Endothelial cell of umbilical vein (primary cell): Measurements from ENCODE around the gene SKI. TPM values are rescaled to one million over a fixed set of nuclear protein-coding genes. Genes with fewer than 3 reads are reported as not detected.

ENCODE experiments used
- BruUV-seq: library from RNA; stranded (reverse); fragments of 400-500 nt; replicated peaks from 2 replicates; lab custom pipeline; 2021; lab: Mats Ljungman, UMichigan
- CTCF ChIA-PET: fragments of 300-600, 350-600 bp; sonication (Branson Sonifier 250); formaldehyde crosslinking; loops from one replicate; lab custom pipeline; 2021; ENCODE audit warnings: antibody characterized with exemption, inconsistent platforms; lab: Charles Lee
- POLR2A ChIA-PET: fragments of 300-600, 350-600 bp; sonication (Branson Sonifier 250); formaldehyde crosslinking; loops from one replicate; lab custom pipeline; 2021; ENCODE audit warnings: antibody characterized with exemption, inconsistent platforms; lab: Charles Lee
- DNase-seq: peaks from one replicate; pipeline ENCODE4 v3.0.0-alpha.2; 2011; ENCODE audit warnings: low read depth, low spot score
- FAIRE-seq: peaks from 2 replicates; lab custom pipeline; 2011; peaks lifted over from hg19 to GRCh38; lab: Jason Lieb, UNC
- H2AFZ ChIP-seq: 2 replicates; pipeline ENCODE4 v1.6.0; 2012; ENCODE audit warnings: low read depth, low read length, control low read depth, inconsistent platforms
- H3K27ac ChIP-seq: 2 replicates; pipeline ENCODE4 v1.5.1; 2011; ENCODE audit warnings: low read depth, mild to moderate bottlenecking, control low read depth, low read length, moderate library complexity; ENCODE audit not compliant: insufficient read depth
- H3K27me3 ChIP-seq, 2 experiments: 2 replicates each; pipeline versions ENCODE4 v1.6.0 to v1.6.1; 2011; ENCODE audit warnings: low read length in 2 of 2, mixed read lengths in 1 of 2; ENCODE audit not compliant: control insufficient read depth in 2 of 2, insufficient read depth in 2 of 2
- H3K36me3 ChIP-seq, 2 experiments: 2 replicates in 1 of 2; 3 replicates in 1 of 2; pipeline ENCODE4 v1.5.1; 2011; ENCODE audit warnings: low read length in 2 of 2, mild to moderate bottlenecking in 1 of 2, moderate library complexity in 1 of 2; ENCODE audit not compliant: control insufficient read depth in 2 of 2, insufficient read depth in 2 of 2; ENCODE audit errors: extremely low read depth in 1 of 2
- H3K4me1 ChIP-seq: 3 replicates; pipeline ENCODE4 v1.5.1; 2011; ENCODE audit warnings: mild to moderate bottlenecking, low read length; ENCODE audit not compliant: control insufficient read depth, insufficient read depth; ENCODE audit errors: extremely low read depth
- H3K4me2 ChIP-seq: 2 replicates; pipeline ENCODE4 v1.6.1; 2011; ENCODE audit warnings: low read length, control low read depth, mixed read lengths; ENCODE audit not compliant: insufficient read depth
- H3K4me3 ChIP-seq, 3 experiments: fragments of 200-600 bp in 1 of 3; sonication (generic), shearing (Covaris generic) in 1 of 3; replicated peaks in 1 of 3; 2 replicates each; pipeline ENCODE4 v1.5.1; 2011 to 2016; ENCODE audit warnings: control low read depth in 3 of 3, low read length in 3 of 3, mild to moderate bottlenecking in 2 of 3, inconsistent platforms in 1 of 3, low read depth in 1 of 3, moderate library complexity in 1 of 3; ENCODE audit not compliant: insufficient read depth in 1 of 3
- H3K79me2 ChIP-seq: 2 replicates; pipeline ENCODE4 v1.6.0; 2012; ENCODE audit warnings: low read length, inconsistent platforms; ENCODE audit not compliant: control insufficient read depth, insufficient read depth
- H3K9ac ChIP-seq: replicated peaks from 2 replicates; pipeline ENCODE3; 2011; ENCODE audit warnings: low read length, control low read depth; ENCODE audit not compliant: insufficient read depth; ENCODE audit errors: extremely low read depth
- H3K9me1 ChIP-seq: replicated peaks from 3 replicates; pipeline ENCODE4 v1.6.0; 2011; ENCODE audit warnings: mild to moderate bottlenecking, low read length; ENCODE audit not compliant: control insufficient read depth, insufficient read depth; ENCODE audit errors: extremely low read depth
- H3K9me3 ChIP-seq: replicated peaks from 2 replicates; pipeline ENCODE4 v1.5.1; 2012; ENCODE audit warnings: low read length, inconsistent platforms; ENCODE audit not compliant: control insufficient read depth, insufficient read depth
- H4K20me1 ChIP-seq: replicated peaks from 2 replicates; pipeline ENCODE3; 2011; ENCODE audit warnings: mild to moderate bottlenecking, low read length; ENCODE audit not compliant: control insufficient read depth, insufficient read depth; ENCODE audit errors: extremely low read depth
- CTCF ChIP-seq, 2 donors: IDR thresholded peaks; 1 replicate in 1 of 2; 2 replicates in 1 of 2; pipeline ENCODE4 v1.5.1; 2011; ENCODE audit warnings: low read length in 2 of 2, mild to moderate bottlenecking in 2 of 2, moderate library complexity in 2 of 2, control low read depth in 1 of 2, inconsistent platforms in 1 of 2, low read depth in 1 of 2; ENCODE audit not compliant: insufficient read depth in 1 of 2; ENCODE audit errors: extremely low read depth in 1 of 2
- EZH2 ChIP-seq: IDR thresholded peaks from 2 replicates; pipeline ENCODE4 v1.6.1; 2012; ENCODE audit warnings: borderline replicate concordance, low read depth, mild to moderate bottlenecking, moderate library complexity, low read length, inconsistent platforms; ENCODE audit not compliant: severe bottlenecking
- FOS ChIP-seq: IDR thresholded peaks from 2 replicates; pipeline ENCODE4 v1.6.1; 2011; ENCODE audit warnings: mild to moderate bottlenecking, low read length, moderate library complexity, borderline replicate concordance; ENCODE audit not compliant: insufficient read depth
- GATA2 ChIP-seq: IDR thresholded peaks from 2 replicates; pipeline ENCODE4 v1.7.0; 2011; ENCODE audit warnings: low read depth, mild to moderate bottlenecking, moderate library complexity, mixed read lengths, low read length; ENCODE audit not compliant: insufficient read length, insufficient read depth
- JUN ChIP-seq: IDR thresholded peaks from 2 replicates; pipeline ENCODE4 v1.6.1; 2011; ENCODE audit warnings: borderline replicate concordance, low read depth; ENCODE audit not compliant: insufficient read length, insufficient read depth
- MAX ChIP-seq: IDR thresholded peaks from 2 replicates; pipeline ENCODE4 v1.6.1; 2011; ENCODE audit not compliant: insufficient read depth, insufficient read length
- MYC ChIP-seq: IDR thresholded peaks from one replicate; pipeline ENCODE4 v1.6.1; 2011; ENCODE audit warnings: mild to moderate bottlenecking, low read depth, low read length
- POLR2A ChIP-seq: IDR thresholded peaks from 2 replicates; pipeline ENCODE4 v1.6.1; 2012; ENCODE audit warnings: low read depth, mild to moderate bottlenecking, control low read depth, low read length
- POLR2AphosphoS5 ChIP-seq: IDR thresholded peaks from 2 replicates; pipeline ENCODE4 v1.6.1; 2012; ENCODE audit warnings: low read depth, mild to moderate bottlenecking, control low read depth, low read length, moderate library complexity; ENCODE audit not compliant: insufficient read depth
- dilution Hi-C: fragments of 300-500 bp; cut with MboI; formaldehyde crosslinking; loops from one replicate; pipeline ENCODE4 v1.15.0; 2019; ENCODE audit warnings: low sequenced_read_pairs; ENCODE audit not compliant: extremely low pct_ligation_motif_present
- intact Hi-C: fragments of 100-400 bp; cut with micrococcal nuclease; formaldehyde crosslinking; loops from one replicate; pipeline ENCODE4 v1.10.0; 2022
- polyA plus RNA-seq, 4 experiments: library from polyadenylated mRNA; depleted of rRNA in 3 of 4; stranded (reverse) in 3 of 4; unstranded in 1 of 4; fragments of >200 nt; gene quantifications; 2 replicates each; pipeline versions ENCODE4 v1.2.1 to v1.2.3, GENCODE V29; 2011 to 2012; ENCODE audit warnings: missing spikeins in 1 of 4
- total RNA-seq: library from RNA; stranded (reverse); gene quantifications from 2 replicates; pipeline ENCODE4 v1.2.3, GENCODE V29; 2021

Gene SKI
- total and polyA plus RNA-seq, 2 donors (not counting 3 experiments of a cell fraction or from before 2014, with no cell fraction given), result 11.6 to 80.3 TPM

- Histone ChIP-seq H3K9ac (no peak overlapping the region), H3K36me3 (peaks cover 0 to 4% of the 10 kb centered on the region in 2 experiments), H3K9me3 (no peaks in the 10 kb centered on the region), H4K20me1 (no peaks in the 10 kb centered on the region), H3K79me2 (peaks cover 97% of the 10 kb centered on the region), H3K9me1 (no peaks in the 10 kb centered on the region), H3K4me1 (peaks cover 8% of the 10 kb centered on the region), H3K27me3 (no peaks in the 10 kb centered on the region), H3K4me3 (no peak overlapping the region), H3K27ac (no peak overlapping the region), H3K4me2 (no peak overlapping the region), H2AFZ (no peak overlapping the region)
- POLR2A ChIA-PET, result no interaction called here
- no TSS peak for BruUV-seq
- dilution Hi-C loops, result no loop called here
- intact Hi-C loops, result no loop called here
- TF ChIP-seq FOS (no peak), GATA2 (no peak), EZH2 (no peak), POLR2AphosphoS5 (no peak), CTCF (IDR thresholded peaks at IDR 0.05; ENCODE audit: extremely low read depth in 1 of 2, insufficient read depth in 1 of 2, low read depth in 1 of 2, low read length in 2 of 2) (no peak), MAX (no peak), MYC (no peak), POLR2A (no peak), JUN (no peak)
- DNase-seq (no peak), FAIRE-seq (no peak)
- CTCF ChIA-PET, result no interaction called here
These were observed 19.6 kb downstream of the SKI start for GRCh38 chr1:2247760-2248126.
